ENCODE data around the gene DNAJA4.

DNAJA4 gene

GRCh38 chr15:78290222-78290621 is 25.9 kb downstream of the DNAJA4 start:
- no peak for ATAC-seq
- TF ChIP-seq ZFP30 (CRISPR knock-in tag; IDR thresholded peaks at IDR 0.05) (no peak), CSDC2 (CRISPR knock-in tag; IDR thresholded peaks at IDR 0.05) (no peak), GLIS3 (CRISPR knock-in tag; IDR thresholded peaks at IDR 0.05) (no peak), TCF4 (CRISPR knock-in tag; IDR thresholded peaks at IDR 0.05; ENCODE audit: borderline replicate concordance) (no peak), ISL1 (CRISPR knock-in tag; IDR thresholded peaks at IDR 0.05) (no peak), ZNF565 (CRISPR knock-in tag; conservative IDR thresholded peaks at IDR 0.05; ENCODE audit: low read depth) (no peak), TOX (CRISPR knock-in tag; IDR thresholded peaks at IDR 0.05; ENCODE audit: borderline replicate concordance) (no peak), TSHZ2 (CRISPR knock-in tag; IDR thresholded peaks at IDR 0.05) (no peak), ZC3H10 (CRISPR knock-in tag; IDR thresholded peaks at IDR 0.05) (no peak), SNAI2 (CRISPR knock-in tag; IDR thresholded peaks at IDR 0.05) (no peak), PATZ1 (CRISPR knock-in tag; IDR thresholded peaks at IDR 0.05; ENCODE audit: borderline replicate concordance) (no peak), OSR1 (CRISPR knock-in tag; IDR thresholded peaks at IDR 0.05) (no peak), ZFP3 (CRISPR knock-in tag; IDR thresholded peaks at IDR 0.05) (no peak), RARB (CRISPR knock-in tag; IDR thresholded peaks at IDR 0.05) (no peak), CSRNP3 (CRISPR knock-in tag; IDR thresholded peaks at IDR 0.05) (no peak), PPARA (CRISPR knock-in tag; IDR thresholded peaks at IDR 0.05; ENCODE audit: borderline replicate concordance) (no peak), ZNF8 (CRISPR knock-in tag; IDR thresholded peaks at IDR 0.05) (no peak), ESRRG (CRISPR knock-in tag; IDR thresholded peaks at IDR 0.05) (no peak), BACH2 (CRISPR knock-in tag; IDR thresholded peaks at IDR 0.05; ENCODE audit: borderline replicate concordance) (no peak)

GRCh38 chr15:78291052-78291451 is 26.7 kb downstream of the DNAJA4 start:
- no peak for ATAC-seq
- TF ChIP-seq ZC3H10 (CRISPR knock-in tag; IDR thresholded peaks at IDR 0.05) = no peak
- no peak for TF ChIP-seq CSRNP3 (CRISPR knock-in tag; IDR thresholded peaks at IDR 0.05)
- TF ChIP-seq ISL1 (CRISPR knock-in tag; IDR thresholded peaks at IDR 0.05) = no peak
- TF ChIP-seq OSR1 (CRISPR knock-in tag; IDR thresholded peaks at IDR 0.05) = no peak
- no peak for TF ChIP-seq TCF4 (CRISPR knock-in tag; IDR thresholded peaks at IDR 0.05; ENCODE audit: borderline replicate concordance)
- no peak for TF ChIP-seq ZNF565 (CRISPR knock-in tag; conservative IDR thresholded peaks at IDR 0.05; ENCODE audit: low read depth)

GRCh38 chr15:78291698-78292097 is 27.3 kb downstream of the DNAJA4 start:
- no peak for TF ChIP-seq GLIS3 (CRISPR knock-in tag; IDR thresholded peaks at IDR 0.05)
- no peak for TF ChIP-seq OSR1 (CRISPR knock-in tag; IDR thresholded peaks at IDR 0.05)
- no peak for TF ChIP-seq RARB (CRISPR knock-in tag; IDR thresholded peaks at IDR 0.05)
- TF ChIP-seq TSHZ2 (CRISPR knock-in tag; IDR thresholded peaks at IDR 0.05) = no peak
- no peak for TF ChIP-seq ZNF8 (CRISPR knock-in tag; IDR thresholded peaks at IDR 0.05)
- TF ChIP-seq ARNTL (CRISPR knock-in tag; IDR thresholded peaks at IDR 0.05; ENCODE audit: borderline replicate concordance, low read depth) = no peak
- no peak for TF ChIP-seq PATZ1 (CRISPR knock-in tag; IDR thresholded peaks at IDR 0.05; ENCODE audit: borderline replicate concordance)
- TF ChIP-seq ISL1 (CRISPR knock-in tag; IDR thresholded peaks at IDR 0.05) = no peak
- TF ChIP-seq ZFP30 (CRISPR knock-in tag; IDR thresholded peaks at IDR 0.05) = no peak
- TF ChIP-seq ESRRG (CRISPR knock-in tag; IDR thresholded peaks at IDR 0.05) = no peak
- no peak for TF ChIP-seq CREB5 (CRISPR knock-in tag; IDR thresholded peaks at IDR 0.05; ENCODE audit: low read depth)
- no peak for ATAC-seq
